Anterior cingulate cortex (tissue), 58 donors: ENCODE data around the gene LPCAT1.
"Not testable (repeated sequence)": the region's sequence is repeated elsewhere in the genome, so short reads cannot be mapped to it uniquely, and the experiment has no call there.

Experiments used
- DNase-seq, 58 donors: peaks; one replicate each; lab custom pipeline; 2025; lab: John Stamatoyannopoulos, UW

Gene LPCAT1

GRCh38 chr5:1437876-1438559 lies 85.7 kb downstream of the LPCAT1 start:
- DNase-seq, result no peak

GRCh38 chr5:1437226-1437829 lies 86.4 kb downstream of the LPCAT1 start:
- DNase-seq, result no peak

GRCh38 chr5:1436681-1437080 lies 87.1 kb downstream of the LPCAT1 start:
- no peak for DNase-seq

GRCh38 chr5:1436036-1436435 lies 87.7 kb downstream of the LPCAT1 start:
- DNase-seq, result no peak

GRCh38 chr5:1435369-1435768 lies 88.4 kb downstream of the LPCAT1 start:
- DNase-seq, result no peak

- DNase-seq, result no peak
Measured at GRCh38 chr5:1432296-1432695, 91.5 kb downstream of the LPCAT1 start.

- DNase-seq, result no peak
Measured at GRCh38 chr5:1431896-1432295, 91.9 kb downstream of the LPCAT1 start.

- DNase-seq, result no peak
Measured at GRCh38 chr5:1431021-1431811, 92.5 kb downstream of the LPCAT1 start.

GRCh38 chr5:1430121-1430795 lies 93.5 kb downstream of the LPCAT1 start:
- DNase-seq, result no peak

- DNase-seq, result no peak
Measured at GRCh38 chr5:1429496-1429895, 94.3 kb downstream of the LPCAT1 start.

- DNase-seq, result no peak
Measured at GRCh38 chr5:1429066-1429465, 94.7 kb downstream of the LPCAT1 start.

GRCh38 chr5:1428107-1428506 lies 95.7 kb downstream of the LPCAT1 start:
- no peak for DNase-seq

GRCh38 chr5:1424716-1425115 lies 99.0 kb downstream of the LPCAT1 start:
- no peak for DNase-seq

- no peak for DNase-seq
Measured at GRCh38 chr5:1423901-1424603, 99.7 kb downstream of the LPCAT1 start.

GRCh38 chr5:1422522-1422921 lies 101.2 kb downstream of the LPCAT1 start:
- DNase-seq, result not testable (repeated sequence)

GRCh38 chr5:1421521-1422341 lies 102.0 kb downstream of the LPCAT1 start:
- DNase-seq, result no peak

- DNase-seq, result no peak
Measured at GRCh38 chr5:1420211-1421195, 103.3 kb downstream of the LPCAT1 start.

GRCh38 chr5:1419476-1420210 lies 104.1 kb downstream of the LPCAT1 start:
- DNase-seq, result no peak
